ENCODE results near the gene CELF2. TPM values are rescaled to one million over a fixed set of nuclear protein-coding genes. Genes with fewer than 3 reads are reported as not detected.

CELF2 gene
- total RNA-seq, 1 donor from 2014 or later, result 71.2 TPM

- intact Hi-C loops (cut with DNase I), result no loop called here
- ATAC-seq (no peak), DNase-seq (ENCODE audit: missing footprints) (no peak)
Observed at GRCh38 chr10:11236234-11236633, 218.6 kb downstream of the CELF2 start.

- ATAC-seq (no peak), DNase-seq (ENCODE audit: missing footprints) (no peak)
- intact Hi-C loops (cut with DNase I), result no loop called here
Observed at GRCh38 chr10:11237571-11237970, 219.9 kb downstream of the CELF2 start.

- intact Hi-C loops (cut with DNase I), result no loop called here
- DNase-seq (ENCODE audit: missing footprints) (no peak), ATAC-seq (no peak)
Observed at GRCh38 chr10:11238893-11239292, 221.2 kb downstream of the CELF2 start.

- ATAC-seq (no peak), DNase-seq (ENCODE audit: missing footprints) (no peak)
- intact Hi-C loops (cut with DNase I), result loop anchor here (5.0 kb wide), 1 partner anchor 38 kb away; no protein-coding TSS in a partner anchor
Observed at GRCh38 chr10:11240641-11241040, 223.0 kb downstream of the CELF2 start.

- peak; percentile 79 for DNase-seq (ENCODE audit: missing footprints)
- peak; percentile 92 for ATAC-seq
- intact Hi-C loops (cut with DNase I), result loop anchor here (2.0 to 5.0 kb wide), 2 partner anchors 18 to 40 kb away; no protein-coding TSS in a partner anchor
Observed at GRCh38 chr10:11242443-11243387, 225.0 kb downstream of the CELF2 start.

GRCh38 chr10:11243425-11244222, 226.0 kb downstream of the CELF2 start:
- no peak for ATAC-seq
- DNase-seq (ENCODE audit: missing footprints), result no peak
- intact Hi-C loops (cut with DNase I), result loop anchor here (2.0 to 5.0 kb wide), 2 partner anchors 17 to 41 kb away; no protein-coding TSS in a partner anchor

GRCh38 chr10:11245095-11245479, 227.4 kb downstream of the CELF2 start:
- intact Hi-C loops (cut with DNase I), result no loop called here
- no peak for ATAC-seq
- no peak for DNase-seq (ENCODE audit: missing footprints)

GRCh38 chr10:11245510-11245909, 227.8 kb downstream of the CELF2 start:
- intact Hi-C loops (cut with DNase I), result no loop called here
- no peak for ATAC-seq
- DNase-seq (ENCODE audit: missing footprints), result no peak

- intact Hi-C loops (cut with DNase I), result no loop called here
- ATAC-seq, result no peak
- DNase-seq (ENCODE audit: missing footprints), result no peak
Observed at GRCh38 chr10:11245981-11246590, 228.4 kb downstream of the CELF2 start.

- no peak for ATAC-seq
- intact Hi-C loops (cut with DNase I), result no loop called here
- no peak for DNase-seq (ENCODE audit: missing footprints)
Observed at GRCh38 chr10:11246752-11247467, 229.2 kb downstream of the CELF2 start.

GRCh38 chr10:11249152-11249807, 231.6 kb downstream of the CELF2 start:
- ATAC-seq, result peak; percentile 29
- no peak for DNase-seq (ENCODE audit: missing footprints)
- intact Hi-C loops (cut with DNase I), result no loop called here

- intact Hi-C loops (cut with DNase I), result no loop called here
- DNase-seq (ENCODE audit: missing footprints), result no peak
- ATAC-seq, result no peak
Observed at GRCh38 chr10:11249808-11250195, 232.1 kb downstream of the CELF2 start.

- intact Hi-C loops (cut with DNase I), result no loop called here
- DNase-seq (ENCODE audit: missing footprints) (no peak), ATAC-seq (no peak)
Observed at GRCh38 chr10:11250304-11250703, 232.6 kb downstream of the CELF2 start.

GRCh38 chr10:11252887-11253286, 235.2 kb downstream of the CELF2 start:
- intact Hi-C loops (cut with DNase I), result no loop called here
- DNase-seq (ENCODE audit: missing footprints), result no peak
- ATAC-seq, result no peak

- intact Hi-C loops (cut with DNase I), result no loop called here
- no peak for DNase-seq (ENCODE audit: missing footprints)
- ATAC-seq, result no peak
Observed at GRCh38 chr10:11253385-11254002, 235.8 kb downstream of the CELF2 start.

- ATAC-seq, result no peak
- intact Hi-C loops (cut with DNase I), result no loop called here
- no peak for DNase-seq (ENCODE audit: missing footprints)
Observed at GRCh38 chr10:11255156-11255555, 237.5 kb downstream of the CELF2 start.

GRCh38 chr10:11255796-11256444, 238.2 kb downstream of the CELF2 start:
- intact Hi-C loops (cut with DNase I), result no loop called here
- ATAC-seq (peak; percentile 58), DNase-seq (ENCODE audit: missing footprints) (no peak)

Data from Right ventricle myocardium inferior (tissue), 1 donor.